Measurements from ENCODE around the gene FMR1.

The FMR1 gene

GRCh38 chrX:147935156-147935758 is 23.5 kb downstream of the FMR1 start:
- TF ChIP-seq SPI1 (IDR thresholded peaks at IDR 0.05; ENCODE audit: low read depth, low read length) (no peak), POU2F2 (IDR thresholded peaks at IDR 0.05; ENCODE audit: low read depth, low read length) (no peak), TAF1 (IDR thresholded peaks at IDR 0.05; ENCODE audit: low read depth, low read length) (no peak), POLR2A (IDR thresholded peaks at IDR 0.05; ENCODE audit: low read depth, low read length) (no peak), PAX5 (IDR thresholded peaks at IDR 0.05; ENCODE audit: insufficient read depth, low read length, severe bottlenecking) (no peak), POLR2AphosphoS5 (IDR thresholded peaks at IDR 0.05; ENCODE audit: low read depth, low read length) (no peak)
- DNase-seq (ENCODE audit: insufficient read length, low spot score) = no peak
- no peak for FAIRE-seq

GRCh38 chrX:147945286-147945685 is 33.6 kb downstream of the FMR1 start:
- TF ChIP-seq POU2F2 (IDR thresholded peaks at IDR 0.05; ENCODE audit: low read depth, low read length) (no peak), POLR2A (IDR thresholded peaks at IDR 0.05; ENCODE audit: low read depth, low read length) (no peak), SPI1 (IDR thresholded peaks at IDR 0.05; ENCODE audit: low read depth, low read length) (no peak), PAX5 (IDR thresholded peaks at IDR 0.05; ENCODE audit: insufficient read depth, low read length, severe bottlenecking) (no peak), POLR2AphosphoS5 (IDR thresholded peaks at IDR 0.05; ENCODE audit: low read depth, low read length) (no peak), TAF1 (IDR thresholded peaks at IDR 0.05; ENCODE audit: low read depth, low read length) (no peak)
- DNase-seq (ENCODE audit: insufficient read length, low spot score) (no peak), FAIRE-seq (no peak)

DNA sequence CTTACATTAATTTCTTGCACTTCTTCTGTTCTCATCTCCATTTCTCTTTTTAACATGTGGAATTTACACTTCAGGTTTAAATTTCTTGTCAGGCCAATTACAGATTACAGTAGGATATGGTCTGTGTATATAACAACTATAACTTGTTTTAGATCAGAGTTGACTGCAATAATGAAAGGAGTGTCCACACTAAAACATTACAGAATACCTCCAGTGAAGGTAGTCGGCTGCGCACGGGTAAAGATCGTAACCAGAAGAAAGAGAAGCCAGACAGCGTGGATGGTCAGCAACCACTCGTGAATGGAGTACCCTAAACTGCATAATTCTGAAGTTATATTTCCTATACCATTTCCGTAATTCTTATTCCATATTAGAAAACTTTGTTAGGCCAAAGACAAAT is 36.8 kb downstream of the FMR1 start:
- no peak for DNase-seq (ENCODE audit: insufficient read length, low spot score)
- no peak for FAIRE-seq
- TF ChIP-seq SPI1 (IDR thresholded peaks at IDR 0.05; ENCODE audit: low read depth, low read length) (no peak), POLR2A (IDR thresholded peaks at IDR 0.05; ENCODE audit: low read depth, low read length) (no peak), PAX5 (IDR thresholded peaks at IDR 0.05; ENCODE audit: insufficient read depth, low read length, severe bottlenecking) (no peak), TAF1 (IDR thresholded peaks at IDR 0.05; ENCODE audit: low read depth, low read length) (no peak), POU2F2 (IDR thresholded peaks at IDR 0.05; ENCODE audit: low read depth, low read length) (no peak), POLR2AphosphoS5 (IDR thresholded peaks at IDR 0.05; ENCODE audit: low read depth, low read length) (no peak)

DNA sequence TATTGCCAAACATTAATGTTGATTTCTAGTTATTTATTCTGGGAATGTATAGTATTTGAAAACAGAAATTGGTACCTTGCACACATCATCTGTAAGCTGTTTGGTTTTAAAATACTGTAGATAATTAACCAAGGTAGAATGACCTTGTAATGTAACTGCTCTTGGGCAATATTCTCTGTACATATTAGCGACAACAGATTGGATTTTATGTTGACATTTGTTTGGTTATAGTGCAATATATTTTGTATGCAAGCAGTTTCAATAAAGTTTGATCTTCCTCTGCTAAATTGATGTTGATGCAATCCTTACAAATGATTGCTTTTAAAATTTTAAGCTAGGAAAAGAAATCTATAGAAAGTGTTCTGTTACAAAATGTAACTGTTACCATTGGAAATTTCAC is 38.6 kb downstream of the FMR1 start:
- FAIRE-seq (no peak), DNase-seq (ENCODE audit: insufficient read length, low spot score) (no peak)
- TF ChIP-seq POU2F2 (IDR thresholded peaks at IDR 0.05; ENCODE audit: low read depth, low read length) (no peak), TAF1 (IDR thresholded peaks at IDR 0.05; ENCODE audit: low read depth, low read length) (no peak), SPI1 (IDR thresholded peaks at IDR 0.05; ENCODE audit: low read depth, low read length) (no peak), PAX5 (IDR thresholded peaks at IDR 0.05; ENCODE audit: insufficient read depth, low read length, severe bottlenecking) (no peak), POLR2AphosphoS5 (IDR thresholded peaks at IDR 0.05; ENCODE audit: low read depth, low read length) (no peak), POLR2A (IDR thresholded peaks at IDR 0.05; ENCODE audit: low read depth, low read length) (no peak)

DNA sequence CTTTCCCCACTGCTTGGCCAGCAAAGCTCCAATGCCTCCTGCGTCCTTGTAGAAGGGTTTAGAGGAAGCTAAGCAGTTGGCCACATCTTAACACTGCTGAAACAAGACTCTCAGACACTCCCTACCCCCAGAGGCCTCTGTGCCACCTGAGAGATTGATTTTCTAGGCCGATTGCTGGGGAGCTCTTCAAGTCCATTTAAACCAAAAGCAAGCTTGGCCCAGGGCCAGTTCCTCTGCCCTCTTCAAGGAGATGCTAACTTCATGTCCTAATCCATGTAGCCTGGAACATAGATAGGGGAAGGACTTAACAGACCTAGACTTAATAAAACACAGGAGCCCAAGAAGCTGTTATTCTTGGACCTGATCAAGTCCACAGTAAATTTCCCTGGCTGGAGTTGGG is 42.3 kb downstream of the FMR1 start:
- DNase-seq (ENCODE audit: insufficient read length, low spot score) = no peak
- no peak for TF ChIP-seq PAX5 (IDR thresholded peaks at IDR 0.05; ENCODE audit: insufficient read depth, low read length, severe bottlenecking)
- TF ChIP-seq POU2F2 (IDR thresholded peaks at IDR 0.05; ENCODE audit: low read depth, low read length) = no peak
- no peak for TF ChIP-seq SPI1 (IDR thresholded peaks at IDR 0.05; ENCODE audit: low read depth, low read length)
- no peak for TF ChIP-seq POLR2A (IDR thresholded peaks at IDR 0.05; ENCODE audit: low read depth, low read length)
- TF ChIP-seq POLR2AphosphoS5 (IDR thresholded peaks at IDR 0.05; ENCODE audit: low read depth, low read length) = no peak
- TF ChIP-seq TAF1 (IDR thresholded peaks at IDR 0.05; ENCODE audit: low read depth, low read length) = no peak

DNA sequence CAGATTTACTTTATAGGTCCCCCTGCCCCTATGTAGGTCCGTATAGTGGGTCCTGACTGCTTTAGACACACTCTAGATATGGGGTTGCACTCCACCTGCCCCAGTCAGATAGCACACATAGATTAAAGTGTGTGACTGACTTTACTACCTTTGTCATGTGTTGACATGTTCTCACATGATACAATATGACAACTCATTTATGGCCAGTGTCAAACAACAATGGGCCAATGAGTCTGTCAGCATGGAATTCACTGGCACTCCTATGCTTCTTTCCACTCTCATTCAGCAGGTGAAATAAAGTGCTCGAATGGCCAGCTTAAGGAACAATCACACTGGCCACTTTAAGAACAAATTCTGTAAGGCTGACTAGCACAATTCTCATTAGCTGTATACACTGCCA is 45.6 kb downstream of the FMR1 start:
- no peak for FAIRE-seq
- TF ChIP-seq TAF1 (IDR thresholded peaks at IDR 0.05; ENCODE audit: low read depth, low read length) (no peak), POLR2AphosphoS5 (IDR thresholded peaks at IDR 0.05; ENCODE audit: low read depth, low read length) (no peak), POU2F2 (IDR thresholded peaks at IDR 0.05; ENCODE audit: low read depth, low read length) (no peak), PAX5 (IDR thresholded peaks at IDR 0.05; ENCODE audit: insufficient read depth, low read length, severe bottlenecking) (no peak), SPI1 (IDR thresholded peaks at IDR 0.05; ENCODE audit: low read depth, low read length) (no peak), POLR2A (IDR thresholded peaks at IDR 0.05; ENCODE audit: low read depth, low read length) (no peak)
- DNase-seq (ENCODE audit: insufficient read length, low spot score) = no peak

More for the DNA sequence above, 42.3 kb downstream of the FMR1 start:
- no peak for FAIRE-seq

DNA sequence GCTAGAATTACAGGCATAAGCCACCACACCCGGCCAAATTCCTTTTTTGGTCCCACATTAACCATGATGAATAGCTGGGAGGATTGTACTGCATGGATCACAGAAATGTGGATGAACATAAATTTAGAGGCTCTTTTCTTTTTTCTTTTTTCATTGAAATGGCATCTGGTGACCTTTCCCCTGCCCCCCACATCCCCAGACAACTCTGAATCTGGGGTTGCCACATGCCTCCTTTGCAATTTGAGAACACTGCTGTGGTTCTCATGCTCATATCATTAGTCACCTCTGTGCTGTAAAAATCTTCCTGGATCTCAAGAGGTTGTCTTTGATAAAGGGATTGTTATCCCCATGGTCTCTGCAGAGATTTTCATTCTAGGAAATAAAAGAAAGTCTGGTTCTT is 46.6 kb downstream of the FMR1 start:
- DNase-seq (ENCODE audit: insufficient read length, low spot score) = no peak
- TF ChIP-seq PAX5 (IDR thresholded peaks at IDR 0.05; ENCODE audit: insufficient read depth, low read length, severe bottlenecking) (no peak), POLR2AphosphoS5 (IDR thresholded peaks at IDR 0.05; ENCODE audit: low read depth, low read length) (no peak), TAF1 (IDR thresholded peaks at IDR 0.05; ENCODE audit: low read depth, low read length) (no peak), POU2F2 (IDR thresholded peaks at IDR 0.05; ENCODE audit: low read depth, low read length) (no peak)
- FAIRE-seq = no peak

DNA sequence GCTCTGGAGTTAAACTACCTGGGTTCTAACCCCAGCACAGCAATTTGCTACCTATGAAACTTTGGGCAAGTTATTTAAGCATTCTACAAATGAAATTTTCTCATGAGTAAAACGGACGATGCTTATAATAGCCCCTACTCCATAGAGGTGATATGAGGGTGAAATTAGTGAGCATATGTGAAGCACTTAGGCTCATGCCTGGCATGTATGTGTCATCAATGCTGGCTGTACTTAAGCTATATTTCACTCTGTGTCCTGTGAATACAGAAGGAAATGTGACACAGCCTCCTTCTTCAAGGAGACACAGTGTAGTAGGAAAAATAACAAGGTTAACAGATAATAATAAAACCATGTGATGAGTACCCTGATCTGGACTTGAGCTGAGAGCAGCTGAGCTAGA is 49.0 kb downstream of the FMR1 start:
- TF ChIP-seq PAX5 (IDR thresholded peaks at IDR 0.05; ENCODE audit: insufficient read depth, low read length, severe bottlenecking) (no peak), POU2F2 (IDR thresholded peaks at IDR 0.05; ENCODE audit: low read depth, low read length) (no peak), SPI1 (IDR thresholded peaks at IDR 0.05; ENCODE audit: low read depth, low read length) (no peak), POLR2A (IDR thresholded peaks at IDR 0.05; ENCODE audit: low read depth, low read length) (no peak), TAF1 (IDR thresholded peaks at IDR 0.05; ENCODE audit: low read depth, low read length) (no peak), POLR2AphosphoS5 (IDR thresholded peaks at IDR 0.05; ENCODE audit: low read depth, low read length) (no peak)
- DNase-seq (ENCODE audit: insufficient read length, low spot score) (no peak), FAIRE-seq (no peak)

DNA sequence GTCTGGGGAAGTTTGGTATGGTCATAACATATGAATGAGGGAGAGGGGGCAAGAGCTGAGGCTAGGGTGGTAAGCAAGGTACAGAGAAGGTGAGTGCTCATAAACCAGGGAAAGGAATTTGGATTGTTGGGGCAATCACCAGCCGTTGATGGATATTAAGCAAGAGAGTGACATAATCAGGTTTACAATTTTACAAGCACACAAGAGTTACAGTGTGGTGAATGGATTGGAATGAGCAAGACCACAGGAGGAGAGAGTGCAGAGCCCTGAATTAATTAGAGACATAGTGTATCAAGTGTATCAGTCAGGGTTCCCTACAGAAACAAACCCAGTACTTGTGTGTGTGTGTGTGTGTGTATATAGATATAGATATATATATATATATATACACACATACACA is 50.8 kb downstream of the FMR1 start:
- FAIRE-seq (no peak), DNase-seq (ENCODE audit: insufficient read length, low spot score) (no peak)
- TF ChIP-seq PAX5 (IDR thresholded peaks at IDR 0.05; ENCODE audit: insufficient read depth, low read length, severe bottlenecking) (no peak), POU2F2 (IDR thresholded peaks at IDR 0.05; ENCODE audit: low read depth, low read length) (no peak), POLR2A (IDR thresholded peaks at IDR 0.05; ENCODE audit: low read depth, low read length) (no peak), SPI1 (IDR thresholded peaks at IDR 0.05; ENCODE audit: low read depth, low read length) (no peak)

DNA sequence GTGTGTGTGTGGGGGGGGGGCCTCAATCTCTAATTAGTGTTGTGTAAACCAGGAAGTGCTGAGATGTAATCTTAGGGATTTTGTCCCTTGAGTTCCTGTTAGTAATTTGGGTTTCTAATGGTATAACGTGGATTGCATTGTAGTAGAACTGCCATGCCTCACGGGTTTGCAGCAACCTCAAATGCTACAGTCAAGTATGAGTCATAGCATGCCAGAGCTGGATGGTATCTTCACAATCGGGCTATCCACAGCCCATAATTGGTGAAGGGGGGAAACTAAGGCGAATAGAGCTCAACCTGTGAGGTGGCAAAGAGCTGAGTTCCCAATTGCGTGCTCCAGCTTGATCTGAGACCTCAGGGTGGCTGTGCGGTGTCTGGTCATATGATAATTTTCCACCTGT is 67.2 kb downstream of the FMR1 start:
- no peak for FAIRE-seq
- TF ChIP-seq POLR2AphosphoS5 (IDR thresholded peaks at IDR 0.05; ENCODE audit: low read depth, low read length) (no peak), SPI1 (IDR thresholded peaks at IDR 0.05; ENCODE audit: low read depth, low read length) (no peak), PAX5 (IDR thresholded peaks at IDR 0.05; ENCODE audit: insufficient read depth, low read length, severe bottlenecking) (no peak), POLR2A (IDR thresholded peaks at IDR 0.05; ENCODE audit: low read depth, low read length) (no peak), TAF1 (IDR thresholded peaks at IDR 0.05; ENCODE audit: low read depth, low read length) (no peak), POU2F2 (IDR thresholded peaks at IDR 0.05; ENCODE audit: low read depth, low read length) (no peak)
- no peak for DNase-seq (ENCODE audit: insufficient read length, low spot score)
